HG03103 (cell line): ENCODE results near the gene SV2B.
"Not testable (repeated sequence)": the region's sequence is repeated elsewhere in the genome, so short reads cannot be mapped to it uniquely, and the experiment has no call there.

Experiments
- ATAC-seq: cut with Tn5 transposase; IDR thresholded peaks from one replicate; pipeline ENCODE4 v1.9.1; 2021; ENCODE audit warnings: low read depth; ENCODE audit not compliant: unreplicated experiment

The SV2B gene

DNA sequence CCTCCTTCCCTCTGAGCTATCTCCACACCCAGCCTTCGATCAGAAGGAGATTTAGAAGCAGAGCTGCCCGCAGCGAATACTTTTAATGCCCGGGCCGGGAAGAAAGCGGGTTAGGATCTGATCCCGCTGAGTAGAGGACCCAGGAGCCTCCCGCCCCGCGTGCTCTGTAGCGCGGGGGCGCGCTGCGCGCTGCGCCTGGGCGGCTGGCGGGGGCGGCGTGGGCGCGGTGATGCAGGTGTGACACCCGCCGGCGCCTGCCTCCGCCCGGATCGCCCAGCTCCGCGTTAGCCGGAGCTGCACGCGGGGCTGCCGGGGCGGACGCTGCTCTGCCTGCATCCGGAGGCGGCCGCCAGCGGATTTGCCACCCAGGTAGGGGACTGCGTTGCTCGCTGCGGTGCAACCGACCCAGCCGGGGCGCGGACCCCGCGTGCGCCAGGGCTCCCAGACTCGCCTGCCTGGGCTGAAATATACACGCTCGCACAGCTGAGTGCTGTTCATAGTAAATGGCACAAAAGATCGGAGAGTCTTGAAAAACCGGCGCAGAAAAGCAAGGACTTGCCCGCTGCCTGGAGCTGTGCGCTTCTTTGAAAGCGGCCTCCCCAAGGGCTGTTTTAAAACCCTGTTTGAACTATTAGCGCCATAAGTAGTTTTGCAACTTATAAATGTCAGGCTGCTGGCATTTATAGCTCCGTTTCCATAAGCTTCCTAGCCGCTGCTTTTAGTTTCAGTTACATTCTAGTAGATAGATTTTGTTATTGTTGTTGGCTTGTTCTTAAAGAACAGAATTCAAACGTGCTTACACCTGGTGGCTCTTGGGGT is at the start of gene SV2B:
Gene SV2B (plus strand): TSS at position 263 of the 819 bp plus-strand sequence. CDS start 126,007 bp downstream, outside the sequence.
- peak; percentile 62 for ATAC-seq

DNA sequence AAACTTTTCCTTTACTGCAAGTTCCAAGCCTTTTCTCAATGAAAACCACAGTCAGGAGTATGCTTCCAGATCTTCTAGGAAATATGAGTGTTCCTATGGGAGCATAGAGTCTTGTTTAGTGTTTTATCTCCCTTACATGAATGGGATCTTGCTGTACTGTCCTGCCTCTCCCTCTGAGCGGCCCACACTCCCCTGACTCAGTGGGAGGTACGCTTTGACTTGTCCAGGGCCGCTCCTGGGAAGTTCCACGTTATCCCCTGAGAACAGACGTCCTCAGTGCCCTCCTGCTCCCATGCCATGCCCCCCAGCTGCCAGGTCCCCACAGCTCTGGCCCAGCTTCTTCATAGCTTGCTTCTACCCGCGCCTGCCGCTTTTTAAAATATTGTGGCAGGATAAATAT is 48.8 kb upstream of the SV2B start:
- no peak for ATAC-seq

GRCh38 chr15:91054816-91055215 is 45.2 kb upstream of the SV2B start:
- ATAC-seq, result no peak

DNA sequence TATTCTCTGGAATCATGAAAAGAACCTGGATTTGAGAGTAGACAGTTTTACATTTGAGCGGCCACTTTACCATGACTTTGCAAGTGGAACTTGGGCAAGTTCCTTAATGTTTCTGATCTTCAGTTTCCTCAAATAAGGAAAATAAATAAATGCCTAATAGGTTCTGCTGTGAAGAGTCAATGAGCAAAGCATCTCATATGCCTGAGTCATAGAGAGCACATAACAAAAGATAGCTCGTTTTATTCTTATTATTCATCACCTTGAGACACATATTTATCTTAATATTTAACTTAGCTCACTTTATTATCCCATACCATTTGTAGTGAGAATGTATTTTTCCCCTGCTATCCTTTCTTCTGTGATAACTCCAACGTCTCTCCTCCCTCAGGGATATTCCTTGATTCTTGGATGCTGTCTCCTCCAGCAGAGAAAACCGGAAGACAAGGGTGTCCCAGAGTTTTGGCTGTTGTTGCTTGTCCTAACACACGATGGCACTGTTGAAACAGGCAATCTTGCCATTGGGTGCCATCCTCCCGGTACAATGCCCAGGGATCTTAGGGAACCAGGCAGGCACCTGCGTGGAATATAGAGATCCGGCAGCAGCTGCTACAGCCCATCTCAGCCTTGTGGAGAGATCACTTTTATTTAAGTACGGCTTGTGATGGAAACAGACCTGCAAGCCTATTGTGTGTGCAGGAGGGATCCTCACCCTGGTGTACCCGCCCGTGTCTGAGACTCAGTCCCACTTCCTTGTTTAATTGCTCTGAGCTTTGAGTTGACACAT is 44.3 kb upstream of the SV2B start:
- ATAC-seq, result no peak

DNA sequence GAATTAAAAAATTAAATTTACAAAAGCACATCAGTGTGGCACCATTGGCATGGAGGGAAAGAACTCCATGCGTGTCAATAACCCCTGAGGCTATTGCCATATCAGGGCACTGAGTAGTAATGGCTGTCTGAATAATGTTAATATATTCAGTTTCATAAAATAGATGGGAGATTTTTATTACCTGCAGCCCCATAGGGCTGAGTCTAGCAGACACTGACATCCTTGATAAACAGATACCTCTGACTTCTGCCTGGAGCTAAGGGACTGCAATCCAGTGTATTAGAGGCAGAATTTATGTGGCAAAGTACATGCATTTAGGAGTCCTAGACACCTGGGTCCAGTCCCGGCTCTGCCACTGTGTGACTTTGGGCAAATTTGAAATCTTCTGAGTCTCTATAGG is 38.8 kb upstream of the SV2B start:
- no peak for ATAC-seq

- no peak for ATAC-seq
Measured at GRCh38 chr15:91061997-91062396, 38.1 kb upstream of the SV2B start.

DNA sequence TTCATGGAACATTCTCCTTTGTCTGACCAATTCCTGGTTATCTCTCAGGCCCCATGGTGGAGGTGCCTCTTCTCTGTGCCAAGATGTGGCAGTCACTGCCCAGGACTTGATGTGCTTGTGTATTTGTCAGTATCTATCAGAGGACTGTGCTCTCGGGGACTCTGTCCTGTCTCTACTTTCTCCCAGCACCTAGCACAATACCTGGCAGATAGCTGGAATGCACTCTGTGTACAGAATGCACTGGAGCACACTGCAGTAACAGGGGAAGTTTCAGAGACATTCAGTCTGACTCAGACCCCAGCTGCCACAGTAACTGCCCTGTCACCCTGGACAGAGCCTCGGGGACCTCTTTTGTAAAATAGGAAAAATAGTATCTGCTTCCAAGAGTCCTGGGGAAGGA is 34.6 kb upstream of the SV2B start:
- no peak for ATAC-seq

DNA sequence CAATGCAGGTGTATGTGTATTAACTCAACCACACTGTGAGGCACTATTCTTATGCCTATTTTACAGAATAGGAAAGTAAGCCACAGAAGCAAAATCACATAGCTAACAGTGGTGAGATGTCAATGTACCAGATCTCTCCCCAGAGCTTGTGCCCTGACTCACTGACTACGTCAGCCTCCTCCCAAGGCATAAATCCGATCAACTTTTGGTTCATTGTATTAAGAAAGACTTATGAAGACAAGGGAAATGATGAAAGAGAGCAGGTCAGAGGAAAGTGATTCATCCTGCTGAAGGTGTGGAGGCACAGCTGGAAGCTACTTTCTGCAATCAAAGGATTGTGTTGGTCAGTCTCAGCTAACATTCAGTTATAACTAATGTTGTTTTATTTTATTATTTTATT is 33.0 kb upstream of the SV2B start:
- ATAC-seq, result no peak

DNA sequence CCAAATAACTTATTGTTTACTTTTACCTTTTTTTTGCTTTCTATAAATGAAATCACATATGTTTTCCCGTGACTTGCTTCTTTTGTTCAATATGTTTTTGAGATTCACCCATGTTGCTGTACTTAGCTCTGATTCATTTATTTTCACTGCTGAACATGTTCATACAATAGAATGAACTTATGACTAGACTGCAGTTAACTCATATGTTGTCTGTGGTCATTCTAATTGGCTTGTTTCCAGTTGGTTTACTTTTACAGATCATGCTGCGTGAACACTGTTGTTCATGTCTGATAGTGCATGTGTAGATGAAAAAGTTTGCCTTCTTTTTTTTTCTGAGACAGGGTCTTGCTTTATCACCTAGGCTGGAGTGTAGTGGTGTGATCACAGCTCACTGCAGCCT is 31.6 kb upstream of the SV2B start:
- ATAC-seq, result no peak

DNA sequence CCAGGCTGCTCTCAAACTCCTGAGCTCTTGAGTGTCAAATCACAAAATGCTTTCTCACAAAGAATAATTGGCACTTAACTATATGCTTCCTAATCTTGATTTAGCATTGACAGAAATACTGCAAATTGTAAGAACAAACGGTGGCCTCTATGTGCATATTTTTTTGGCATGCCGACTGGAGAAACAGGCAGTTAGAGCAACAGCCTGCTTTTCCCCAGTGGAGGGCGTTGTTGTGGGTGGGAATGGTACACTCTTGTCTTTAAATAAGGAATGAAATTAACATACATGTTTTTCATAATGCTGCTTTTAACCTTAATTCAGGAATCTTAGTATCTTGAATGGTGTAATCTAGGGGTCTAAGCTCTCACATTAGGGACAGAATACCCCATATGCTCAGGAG is 31.1 kb upstream of the SV2B start:
- ATAC-seq, result no peak

- ATAC-seq, result no peak
Measured at GRCh38 chr15:91070872-91071271, 29.2 kb upstream of the SV2B start.

GRCh38 chr15:91072161-91072560 is 27.9 kb upstream of the SV2B start:
- ATAC-seq, result no peak

- no peak for ATAC-seq
Measured at GRCh38 chr15:91073077-91073476, 27.0 kb upstream of the SV2B start.

DNA sequence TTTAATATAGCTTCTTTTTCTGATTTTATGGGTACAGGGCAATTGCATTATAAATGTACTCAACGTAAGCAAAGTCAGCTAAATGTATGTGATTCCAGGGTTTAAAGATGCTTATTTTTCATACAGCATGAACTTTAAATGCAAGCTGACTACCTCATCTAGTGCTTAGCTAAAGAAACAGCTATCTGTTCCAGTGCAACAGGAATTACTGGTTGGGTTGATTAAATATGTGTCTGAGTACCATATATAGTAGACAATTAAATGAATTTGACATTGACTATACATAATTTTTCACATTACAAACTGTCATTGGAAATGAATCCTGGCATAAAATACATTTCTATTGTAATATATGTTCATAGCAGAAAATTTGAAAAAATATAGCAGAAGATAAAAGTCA is 26.3 kb upstream of the SV2B start:
- no peak for ATAC-seq

- no peak for ATAC-seq
Measured at GRCh38 chr15:91075739-91076138, 24.3 kb upstream of the SV2B start.

DNA sequence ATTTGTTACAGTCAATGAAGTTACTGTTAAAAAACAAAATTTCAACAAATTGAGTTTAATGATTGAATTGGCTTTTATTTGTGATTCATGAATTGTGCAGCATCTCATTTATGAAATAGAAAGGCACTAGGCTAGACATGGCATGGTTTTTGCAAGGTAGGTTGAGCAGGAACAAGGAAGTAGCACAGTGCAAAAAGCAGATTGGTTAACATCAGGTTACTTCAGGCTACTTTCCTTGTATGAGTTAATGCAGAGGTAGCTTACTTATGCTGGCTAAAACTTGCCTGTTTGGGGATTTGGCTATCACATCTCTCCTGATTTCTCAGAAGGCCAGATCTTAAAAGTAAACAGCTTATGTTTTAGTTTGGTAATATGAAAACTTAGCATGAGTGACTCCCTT is 23.0 kb upstream of the SV2B start:
- no peak for ATAC-seq

GRCh38 chr15:91093866-91094265 is 6.2 kb upstream of the SV2B start:
- not testable (repeated sequence) for ATAC-seq

DNA sequence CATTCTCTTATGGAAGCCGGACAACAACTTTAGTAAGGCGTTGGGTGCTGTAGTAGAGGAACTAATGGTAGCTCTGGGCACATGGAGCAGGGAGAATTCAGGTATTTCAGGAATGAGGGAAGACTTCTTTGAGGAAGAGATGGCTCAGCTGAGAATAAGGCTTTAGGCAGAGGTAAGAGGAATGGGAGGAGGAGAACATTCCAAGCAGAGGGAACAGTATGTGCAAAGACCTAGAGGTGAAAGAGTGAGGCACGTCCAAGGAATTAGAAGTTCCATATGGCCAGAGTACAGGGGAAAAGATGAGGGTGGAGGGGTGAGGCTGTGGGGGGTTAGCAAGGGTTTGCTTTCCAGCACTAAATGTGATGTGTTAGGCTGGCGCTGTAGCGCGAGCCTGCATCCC is 1.6 kb upstream of the SV2B start:
- no peak for ATAC-seq

DNA sequence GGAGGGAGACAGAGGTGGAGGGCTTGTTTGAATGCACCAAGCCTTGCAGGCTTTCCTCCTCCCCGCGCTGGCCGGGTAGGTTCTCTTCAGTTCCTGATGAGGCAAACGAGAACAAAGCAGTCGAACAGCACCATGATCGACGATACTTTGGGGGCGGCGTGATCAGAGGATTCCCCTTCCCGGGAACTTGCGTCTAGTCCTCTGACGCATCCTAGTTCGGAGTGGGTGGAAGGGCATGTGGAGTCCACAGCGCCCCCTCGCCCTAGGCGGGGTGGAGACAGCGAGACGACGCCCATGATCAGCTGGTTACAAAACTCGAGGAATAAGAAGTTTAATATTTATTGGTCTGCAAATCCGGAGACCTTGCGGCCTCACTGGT is 452 bp upstream of the SV2B start:
- peak; percentile 16 for ATAC-seq

DNA sequence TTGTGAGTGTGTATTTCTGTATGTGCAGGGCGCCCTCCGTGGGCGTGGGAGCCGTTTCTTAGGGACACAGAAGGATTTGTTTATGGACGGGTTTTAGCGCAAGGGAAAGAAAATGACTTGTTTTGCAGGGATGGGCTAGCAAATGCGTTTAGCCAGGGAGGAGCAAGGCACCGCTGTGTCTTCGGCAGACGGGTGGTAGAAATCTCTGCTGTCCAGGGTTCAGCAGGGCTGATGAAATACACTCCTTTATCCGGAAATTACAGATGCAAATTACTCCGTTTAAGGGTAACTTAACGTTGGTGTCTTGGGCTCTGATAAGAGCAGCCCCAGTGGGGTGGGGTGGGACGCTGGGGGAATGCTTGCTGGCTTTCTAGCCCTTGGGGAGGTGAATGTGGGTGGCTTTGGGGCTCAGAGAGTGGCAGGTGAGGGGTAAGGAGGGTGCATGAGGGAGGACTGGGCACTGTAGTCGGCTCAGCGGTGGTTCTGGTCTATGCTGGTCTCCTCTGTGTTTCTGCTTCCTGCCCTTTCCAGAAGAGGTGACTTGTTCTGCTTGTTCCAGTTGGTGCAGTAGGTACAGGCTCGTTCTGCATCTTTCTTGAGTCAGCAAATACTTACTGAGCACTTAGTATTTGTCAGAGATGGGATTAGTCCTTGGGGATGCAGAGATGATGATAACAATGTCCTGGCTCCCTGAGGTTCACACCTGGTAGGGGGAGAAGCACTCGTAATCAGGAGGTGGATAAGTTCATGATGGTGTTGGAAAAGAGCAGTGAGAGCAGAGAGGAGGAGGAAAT is 954 bp downstream of the SV2B start:
- no peak for ATAC-seq

GRCh38 chr15:91101608-91101920 is 1.5 kb downstream of the SV2B start:
- no peak for ATAC-seq
